ENCODE data around the gene PPP2R1A. TPM values are rescaled to one million over a fixed set of nuclear protein-coding genes. Genes with fewer than 3 reads are reported as not detected.
A peak's percentile ranks its signal among the peaks of the same experiment; 100 is the strongest.
"Not testable (repeated sequence)": the region's sequence is repeated elsewhere in the genome, so short reads cannot be mapped to it uniquely, and the experiment has no call there.

Gene PPP2R1A
- total RNA-seq, 1 donor, result 151 TPM

GRCh38 chr19:52244021-52244420 lies 54.2 kb downstream of the PPP2R1A start:
- Histone ChIP-seq H2AFZ (ENCODE audit: low read length) (no peak overlapping the region), H3K9me3 (ENCODE audit: low read depth, low read length) (no peaks in the 10 kb centered on the region), H3K27ac (ENCODE audit: low read depth, low read length) (no peak overlapping the region), H3K4me3 (ENCODE audit: insufficient read depth, low read length) (no peak overlapping the region), H3K27me3 (ENCODE audit: insufficient read depth, low read length) (no peaks in the 10 kb centered on the region), H4K20me1 (ENCODE audit: insufficient read depth, low read length) (no peaks in the 10 kb centered on the region), H3K4me1 (ENCODE audit: insufficient read depth, low read length) (no peaks in the 10 kb centered on the region), H3K79me2 (ENCODE audit: insufficient read depth, low read length) (no peaks in the 10 kb centered on the region), H3K4me2 (ENCODE audit: insufficient read depth, low read length) (no peak overlapping the region), H3K36me3 (ENCODE audit: insufficient read depth, low read length) (no peaks in the 10 kb centered on the region)
- DNase-seq (ENCODE audit: insufficient read length, low spot score, missing footprints), result no peak
- TF ChIP-seq, protein P1, sequence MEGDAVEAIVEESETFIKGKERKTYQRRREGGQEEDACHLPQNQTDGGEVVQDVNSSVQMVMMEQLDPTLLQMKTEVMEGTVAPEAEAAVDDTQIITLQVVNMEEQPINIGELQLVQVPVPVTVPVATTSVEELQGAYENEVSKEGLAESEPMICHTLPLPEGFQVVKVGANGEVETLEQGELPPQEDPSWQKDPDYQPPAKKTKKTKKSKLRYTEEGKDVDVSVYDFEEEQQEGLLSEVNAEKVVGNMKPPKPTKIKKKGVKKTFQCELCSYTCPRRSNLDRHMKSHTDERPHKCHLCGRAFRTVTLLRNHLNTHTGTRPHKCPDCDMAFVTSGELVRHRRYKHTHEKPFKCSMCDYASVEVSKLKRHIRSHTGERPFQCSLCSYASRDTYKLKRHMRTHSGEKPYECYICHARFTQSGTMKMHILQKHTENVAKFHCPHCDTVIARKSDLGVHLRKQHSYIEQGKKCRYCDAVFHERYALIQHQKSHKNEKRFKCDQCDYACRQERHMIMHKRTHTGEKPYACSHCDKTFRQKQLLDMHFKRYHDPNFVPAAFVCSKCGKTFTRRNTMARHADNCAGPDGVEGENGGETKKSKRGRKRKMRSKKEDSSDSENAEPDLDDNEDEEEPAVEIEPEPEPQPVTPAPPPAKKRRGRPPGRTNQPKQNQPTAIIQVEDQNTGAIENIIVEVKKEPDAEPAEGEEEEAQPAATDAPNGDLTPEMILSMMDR (IDR thresholded peaks at IDR 0.05; ENCODE audit: extremely low read depth, low read depth, low read length), result no peak

- H4K20me1 ChIP-seq (ENCODE audit: insufficient read depth, low read length), result no peaks in the 10 kb centered on the region
- H3K36me3 ChIP-seq (ENCODE audit: insufficient read depth, low read length), result no peaks in the 10 kb centered on the region
- TF ChIP-seq, protein P1 (IDR thresholded peaks at IDR 0.05; ENCODE audit: extremely low read depth, low read depth, low read length), result peak; percentile 62
- H3K27me3 ChIP-seq (ENCODE audit: insufficient read depth, low read length), result no peaks in the 10 kb centered on the region
- H3K9me3 ChIP-seq (ENCODE audit: low read depth, low read length), result no peaks in the 10 kb centered on the region
- peak; percentile 65 for DNase-seq (ENCODE audit: insufficient read length, low spot score, missing footprints)
- no peaks in the 10 kb centered on the region for H3K79me2 ChIP-seq (ENCODE audit: insufficient read depth, low read length)
- H3K4me2 ChIP-seq (ENCODE audit: insufficient read depth, low read length), result no peak overlapping the region
- H3K4me1 ChIP-seq (ENCODE audit: insufficient read depth, low read length), result no peaks in the 10 kb centered on the region
- H3K4me3 ChIP-seq (ENCODE audit: insufficient read depth, low read length), result no peak overlapping the region
- no peak overlapping the region for H2AFZ ChIP-seq (ENCODE audit: low read length)
- H3K27ac ChIP-seq (ENCODE audit: low read depth, low read length), result no peak overlapping the region
Observed at GRCh38 chr19:52248241-52248640, 58.4 kb downstream of the PPP2R1A start.

GRCh38 chr19:52258426-52258825 lies 68.6 kb downstream of the PPP2R1A start:
- no peak overlapping the region for H3K4me3 ChIP-seq (ENCODE audit: insufficient read depth, low read length)
- no peaks in the 10 kb centered on the region for H3K27me3 ChIP-seq (ENCODE audit: insufficient read depth, low read length)
- no peaks in the 10 kb centered on the region for H3K4me1 ChIP-seq (ENCODE audit: insufficient read depth, low read length)
- H3K36me3 ChIP-seq (ENCODE audit: insufficient read depth, low read length), result no peaks in the 10 kb centered on the region
- no peaks in the 10 kb centered on the region for H3K9me3 ChIP-seq (ENCODE audit: low read depth, low read length)
- no peaks in the 10 kb centered on the region for H3K79me2 ChIP-seq (ENCODE audit: insufficient read depth, low read length)
- H3K4me2 ChIP-seq (ENCODE audit: insufficient read depth, low read length), result no peak overlapping the region
- no peaks in the 10 kb centered on the region for H4K20me1 ChIP-seq (ENCODE audit: insufficient read depth, low read length)
- DNase-seq (ENCODE audit: insufficient read length, low spot score, missing footprints), result no peak
- TF ChIP-seq, protein P1 (IDR thresholded peaks at IDR 0.05; ENCODE audit: extremely low read depth, low read depth, low read length), result no peak
- no peak overlapping the region for H3K27ac ChIP-seq (ENCODE audit: low read depth, low read length)
- H2AFZ ChIP-seq (ENCODE audit: low read length), result no peak overlapping the region

GRCh38 chr19:52265556-52265955 lies 75.7 kb downstream of the PPP2R1A start:
- not testable (repeated sequence) for H3K27me3 ChIP-seq (ENCODE audit: insufficient read depth, low read length); H3K27ac ChIP-seq (ENCODE audit: low read depth, low read length); H2AFZ ChIP-seq (ENCODE audit: low read length); H4K20me1 ChIP-seq (ENCODE audit: insufficient read depth, low read length); H3K4me2 ChIP-seq (ENCODE audit: insufficient read depth, low read length); H3K79me2 ChIP-seq (ENCODE audit: insufficient read depth, low read length); H3K9me3 ChIP-seq (ENCODE audit: low read depth, low read length); H3K4me1 ChIP-seq (ENCODE audit: insufficient read depth, low read length); H3K36me3 ChIP-seq (ENCODE audit: insufficient read depth, low read length); H3K4me3 ChIP-seq (ENCODE audit: insufficient read depth, low read length)
- peak; percentile 25 for DNase-seq (ENCODE audit: insufficient read length, low spot score, missing footprints)

All from osteoblast (primary cell).